Erythroblast (primary cell): Measurements from ENCODE around the gene CDRT4.

ENCODE experiments used
- GATA1 ChIP-seq: IDR thresholded peaks from 2 replicates; pipeline ENCODE4 v1.6.1; 2011; ENCODE audit warnings: low read depth, mild to moderate bottlenecking, control low read depth, low read length, moderate library complexity
- POLR2A ChIP-seq: IDR thresholded peaks from 2 replicates; pipeline ENCODE4 v1.6.1; 2011; ENCODE audit warnings: mild to moderate bottlenecking, low read length

- TF ChIP-seq POLR2A (no peak), GATA1 (no peak)
Observed at GRCh38 chr17:15441315-15441714, 26.1 kb downstream of the CDRT4 start.
